ENCODE results near the gene LYPD6B. TPM values are rescaled to one million over a fixed set of nuclear protein-coding genes. Genes with fewer than 3 reads are reported as not detected.

Gene LYPD6B
- total RNA-seq, 1 experiment from 2014 or later: 2.0 TPM

DNA sequence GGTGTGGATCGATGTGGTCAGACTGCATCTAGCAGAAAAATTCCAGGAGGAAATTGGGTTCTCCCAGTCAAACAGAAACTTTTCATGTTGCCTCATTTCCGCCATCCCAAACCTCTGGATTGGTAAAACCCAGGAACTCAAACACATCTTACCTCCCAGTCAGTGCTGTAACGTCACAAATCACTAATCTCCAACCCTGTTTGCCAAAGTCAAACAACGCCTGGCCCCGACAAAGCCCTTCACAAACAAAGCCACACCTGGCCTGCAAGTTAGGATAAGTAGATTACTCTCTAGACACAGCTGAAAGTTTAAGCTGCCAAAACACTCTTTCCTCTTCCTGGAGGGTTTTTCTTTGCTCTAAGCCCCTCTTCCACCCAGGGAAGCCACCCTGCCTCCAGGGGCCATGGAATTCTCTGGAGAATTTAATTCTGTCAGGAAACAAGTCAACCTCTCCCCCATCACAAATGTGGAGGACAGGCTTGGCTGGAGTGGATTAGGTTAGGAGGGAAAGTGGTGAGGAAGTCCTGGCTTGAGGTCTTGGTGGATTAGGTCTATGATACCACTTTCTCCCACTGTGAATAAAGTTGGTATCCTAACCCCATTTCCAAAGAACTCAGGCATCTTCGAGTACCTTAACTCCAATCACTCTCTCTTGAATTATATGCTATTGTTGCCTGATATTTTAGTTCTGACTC, 86.7 kb downstream of the LYPD6B start:
- Histone ChIP-seq H3K18ac (ENCODE audit: insufficient read length, low read depth, low read length) (no peak overlapping the region), H3T11ph (ENCODE audit: low read length) (no peak overlapping the region), H3K27ac (ENCODE audit: insufficient read length, low read depth, low read length) (no peak overlapping the region), H4K91ac (ENCODE audit: insufficient read length, low read depth, low read length) (no peak overlapping the region), H2AK5ac (ENCODE audit: insufficient read length, low read length) (no peak overlapping the region), H2AFZ (ENCODE audit: low read length) (no peak overlapping the region), H4K20me1 (ENCODE audit: control insufficient read depth, insufficient read depth, insufficient read length) (no peaks in the 10 kb centered on the region), H4K5ac (ENCODE audit: insufficient read length, low read depth, low read length) (no peak overlapping the region), H3K23me2 (ENCODE audit: insufficient read length, low read depth, low read length, poor library complexity, severe bottlenecking) (no peaks in the 10 kb centered on the region), H2BK15ac (ENCODE audit: low read depth, low read length) (no peak overlapping the region), H3K79me1 (ENCODE audit: insufficient read depth, low read depth, low read length, poor library complexity, severe bottlenecking) (no peaks in the 10 kb centered on the region), H3K9me3 (ENCODE audit: control insufficient read depth, low read depth, low read length) (no peaks in the 10 kb centered on the region), H3K23ac (ENCODE audit: insufficient read length, low read depth, low read length) (no peak overlapping the region), H3K79me2 (ENCODE audit: insufficient read depth, low read length) (no peaks in the 10 kb centered on the region), H3K4me2 (ENCODE audit: insufficient read depth, insufficient read length, low read length) (no peak overlapping the region), H3K4ac (ENCODE audit: low read depth, low read length) (no peak overlapping the region), H3K27me3 (ENCODE audit: insufficient read depth, low read length) (no peaks in the 10 kb centered on the region), H2BK12ac (ENCODE audit: insufficient read length, low read depth, low read length) (no peak overlapping the region), H3K56ac (ENCODE audit: insufficient read length, low read depth, low read length) (no peak overlapping the region), H3K14ac (ENCODE audit: insufficient read depth, low read length) (no peak overlapping the region), H3K9ac (ENCODE audit: extremely low read depth, insufficient read length, low read length) (no peak overlapping the region), H3K4me1 (ENCODE audit: insufficient read depth, low read length) (no peaks in the 10 kb centered on the region), H4K8ac (replicated peaks; ENCODE audit: insufficient read length, low read depth, low read length) (no peak overlapping the region), H2BK5ac (ENCODE audit: insufficient read length, low read length) (no peak overlapping the region), H2BK120ac (ENCODE audit: low read depth, low read length, poor library complexity, severe bottlenecking) (no peak overlapping the region), H2BK20ac (ENCODE audit: low read depth, low read length, poor library complexity, severe bottlenecking) (no peak overlapping the region)
- Mint-ChIP-seq H3K36me3 (ENCODE audit: insufficient read depth in 1 of 3, low read depth in 3 of 3) (no peaks in the 10 kb centered on the region), H3K27me3 (ENCODE audit: low read depth) (peaks cover 6% of the 10 kb centered on the region), H3K9me3 (no peaks in the 10 kb centered on the region; a peak in 1 of 5 replicates), H3K27ac (peak overlapping the region in 1 of 3 experiments; percentile 87; a peak in 2 of 7 replicates), H3K4me1 (peaks cover 11 to 13% of the 10 kb centered on the region in 2 experiments), H3K4me3 (no peak overlapping the region)
- no peak for DNase-seq
- TF ChIP-seq, protein P1, sequence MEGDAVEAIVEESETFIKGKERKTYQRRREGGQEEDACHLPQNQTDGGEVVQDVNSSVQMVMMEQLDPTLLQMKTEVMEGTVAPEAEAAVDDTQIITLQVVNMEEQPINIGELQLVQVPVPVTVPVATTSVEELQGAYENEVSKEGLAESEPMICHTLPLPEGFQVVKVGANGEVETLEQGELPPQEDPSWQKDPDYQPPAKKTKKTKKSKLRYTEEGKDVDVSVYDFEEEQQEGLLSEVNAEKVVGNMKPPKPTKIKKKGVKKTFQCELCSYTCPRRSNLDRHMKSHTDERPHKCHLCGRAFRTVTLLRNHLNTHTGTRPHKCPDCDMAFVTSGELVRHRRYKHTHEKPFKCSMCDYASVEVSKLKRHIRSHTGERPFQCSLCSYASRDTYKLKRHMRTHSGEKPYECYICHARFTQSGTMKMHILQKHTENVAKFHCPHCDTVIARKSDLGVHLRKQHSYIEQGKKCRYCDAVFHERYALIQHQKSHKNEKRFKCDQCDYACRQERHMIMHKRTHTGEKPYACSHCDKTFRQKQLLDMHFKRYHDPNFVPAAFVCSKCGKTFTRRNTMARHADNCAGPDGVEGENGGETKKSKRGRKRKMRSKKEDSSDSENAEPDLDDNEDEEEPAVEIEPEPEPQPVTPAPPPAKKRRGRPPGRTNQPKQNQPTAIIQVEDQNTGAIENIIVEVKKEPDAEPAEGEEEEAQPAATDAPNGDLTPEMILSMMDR (conservative IDR thresholded peaks at IDR 0.05): no peak
- no CpG with 5 or more reads among the region's 6 CpGs for WGBS (ENCODE audit: extremely low coverage, insufficient read length, low lambda C conversion rate)

Measured in H9 (cell line).